Left ventricle myocardium superior (tissue), 1 donor: Measurements from ENCODE around the gene CMC2. TPM values are rescaled to one million over a fixed set of nuclear protein-coding genes. Genes with fewer than 3 reads are reported as not detected.

Experiments
- ATAC-seq: fragments of 200-7000 bp; cut with Tn5 transposase; one replicate; pipeline ENCODE4 v1.9.1; 2020; ENCODE audit warnings: mild to moderate bottlenecking, moderate library complexity
- DNase-seq: peaks from one replicate; pipeline ENCODE4 v3.0.0-alpha.2; 2020
- intact Hi-C: fragments of 100-400 bp; cut with micrococcal nuclease; formaldehyde crosslinking; loops from one replicate; pipeline ENCODE4 v1.11.0; 2022
- total RNA-seq: library from RNA; stranded (reverse); fragmentation: NEBNext Ultra II Directional; extraction: Animal tissue kit (Norgen Biotek cat#: 25700); gene quantifications from one replicate; pipeline ENCODE4 v1.2.1, GENCODE V29; 2021
- donor health status: DM: no; HTN: yes; CAD: no; lungs with severe emphysema.

The CMC2 gene
- total RNA-seq, 1 donor from 2014 or later: 132 TPM

GRCh38 chr16:80984124-80984892 lies 22.4 kb downstream of the CMC2 start:
- DNase-seq (no peak), ATAC-seq (no peak)
- intact Hi-C loops: no loop called here

- ATAC-seq (no peak), DNase-seq (no peak)
- intact Hi-C loops: no loop called here
Measured at GRCh38 chr16:80982646-80983045, 24.0 kb downstream of the CMC2 start.

- intact Hi-C loops: no loop called here
- ATAC-seq: no peak
- no peak for DNase-seq
Measured at GRCh38 chr16:80981103-80981502, 25.6 kb downstream of the CMC2 start.

GRCh38 chr16:80976946-80977345 lies 29.7 kb downstream of the CMC2 start:
- no peak for DNase-seq
- ATAC-seq: no peak
- intact Hi-C loops: no loop called here

GRCh38 chr16:80974649-80975376 lies 31.9 kb downstream of the CMC2 start:
- ATAC-seq (peak; percentile 94), DNase-seq (no peak)
- intact Hi-C loops: no loop called here

GRCh38 chr16:80973991-80974390 lies 32.7 kb downstream of the CMC2 start:
- DNase-seq (no peak), ATAC-seq (no peak)
- intact Hi-C loops: no loop called here

- no peak for DNase-seq
- ATAC-seq: no peak
- intact Hi-C loops: no loop called here
Measured at GRCh38 chr16:80972611-80973010, 34.1 kb downstream of the CMC2 start.

- intact Hi-C loops: no loop called here
- DNase-seq (no peak), ATAC-seq (no peak)
Measured at GRCh38 chr16:80971819-80972218, 34.9 kb downstream of the CMC2 start.

- no peak for ATAC-seq
- intact Hi-C loops: no loop called here
- DNase-seq: no peak
Measured at GRCh38 chr16:80969114-80969484, 37.6 kb downstream of the CMC2 start.

GRCh38 chr16:80968386-80969113 lies 38.1 kb downstream of the CMC2 start:
- DNase-seq (no peak), ATAC-seq (no peak)
- intact Hi-C loops: no loop called here

- intact Hi-C loops: no loop called here
- no peak for ATAC-seq
Measured at GRCh38 chr16:80966617-80967016, 40.1 kb downstream of the CMC2 start.

GRCh38 chr16:80964351-80964750 lies 42.3 kb downstream of the CMC2 start:
- DNase-seq (no peak), ATAC-seq (no peak)
- intact Hi-C loops: no loop called here

More at GRCh38 chr16:80966617-80967016, 40.1 kb downstream of the CMC2 start:
- no peak for DNase-seq

- intact Hi-C loops: no loop called here
- DNase-seq (no peak), ATAC-seq (no peak)
Measured at GRCh38 chr16:80962879-80963278, 43.8 kb downstream of the CMC2 start.

GRCh38 chr16:80958284-80958683 lies 48.4 kb downstream of the CMC2 start:
- intact Hi-C loops: no loop called here
- no peak for DNase-seq
- ATAC-seq: no peak

GRCh38 chr16:80954985-80955384 lies 51.7 kb downstream of the CMC2 start:
- ATAC-seq (no peak), DNase-seq (no peak)
- intact Hi-C loops: no loop called here

- DNase-seq: peak; percentile 74
Measured at GRCh38 chr16:80948886-80949493, 57.7 kb downstream of the CMC2 start.

GRCh38 chr16:80947708-80948625 lies 58.7 kb downstream of the CMC2 start:
- intact Hi-C loops: no loop called here
- ATAC-seq (no peak), DNase-seq (no peak)

More at GRCh38 chr16:80948886-80949493, 57.7 kb downstream of the CMC2 start:
- intact Hi-C loops: no loop called here
- peak; percentile 68 for ATAC-seq

GRCh38 chr16:80947239-80947638 lies 59.4 kb downstream of the CMC2 start:
- DNase-seq: no peak
- no peak for ATAC-seq
- intact Hi-C loops: no loop called here

GRCh38 chr16:80946481-80946880 lies 60.2 kb downstream of the CMC2 start:
- ATAC-seq: peak; percentile 78
- intact Hi-C loops: no loop called here
- no peak for DNase-seq
